HEK293T (cell line): ENCODE results near the gene VAV3.

ENCODE experiments used
- BHLHE40 ChIP-seq: fragments of 450-650 bp; IDR thresholded peaks from 2 replicates; pipeline ENCODE4 v1.6.1; 2016; ENCODE audit warnings: mild to moderate bottlenecking, moderate library complexity, borderline replicate concordance
- ELF4 ChIP-seq: fragments of 450-650 bp; IDR thresholded peaks from 2 replicates; pipeline ENCODE4 v1.6.1; 2017; ENCODE audit warnings: antibody characterized with exemption
- FOXK2 ChIP-seq: fragments of 450-650 bp; IDR thresholded peaks from 2 replicates; pipeline ENCODE4 v1.6.1; 2016; ENCODE audit warnings: mild to moderate bottlenecking
- FOXM1 ChIP-seq: fragments of 450-650 bp; IDR thresholded peaks from 2 replicates; pipeline ENCODE4 v1.6.1; 2017; ENCODE audit warnings: mild to moderate bottlenecking, borderline replicate concordance
- HDGF ChIP-seq: fragments of 450-650 bp; IDR thresholded peaks from 2 replicates; pipeline ENCODE4 v1.6.1; 2017; ENCODE audit warnings: antibody characterized with exemption, borderline replicate concordance
- LEF1 ChIP-seq: fragments of 450-650 bp; IDR thresholded peaks from 2 replicates; pipeline ENCODE4 v1.6.1; 2017; ENCODE audit warnings: mild to moderate bottlenecking, borderline replicate concordance
- NFRKB ChIP-seq: fragments of 450-650 bp; IDR thresholded peaks from 2 replicates; pipeline ENCODE4 v1.6.1; 2016; ENCODE audit warnings: mild to moderate bottlenecking, moderate library complexity
- SP1 ChIP-seq: fragments of 450-650 bp; IDR thresholded peaks from 2 replicates; pipeline ENCODE4 v1.6.1; 2017
- SUZ12 ChIP-seq: fragments of 450-650 bp; IDR thresholded peaks from 2 replicates; pipeline ENCODE4 v1.6.1; 2016; ENCODE audit warnings: mild to moderate bottlenecking
- TARDBP ChIP-seq: fragments of 450-650 bp; IDR thresholded peaks from 2 replicates; pipeline ENCODE4 v1.6.1; 2016
- TF ChIP-seq, protein P1 (sequence below): fragments of 450-650 bp; IDR thresholded peaks from 2 replicates; pipeline ENCODE4 v1.6.1; 2016

DNA sequence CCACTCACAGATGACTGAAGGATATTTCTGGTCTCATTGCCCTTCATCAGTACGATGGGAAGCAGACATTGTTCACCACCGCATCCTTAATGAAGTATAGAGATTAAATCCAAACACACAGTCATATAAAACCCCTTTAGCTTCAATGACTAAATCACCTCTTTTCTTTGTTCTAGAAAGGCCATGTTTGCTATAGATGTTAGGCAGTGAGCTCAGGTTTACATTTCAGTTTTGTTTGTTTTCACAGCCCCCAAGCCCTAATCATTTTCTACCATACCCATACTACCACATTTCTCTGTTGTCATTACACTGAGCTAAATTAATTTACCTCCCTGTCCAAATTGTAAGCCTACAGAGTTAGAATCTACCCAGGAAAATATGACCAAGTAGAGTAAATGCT is 439.0 kb downstream of the VAV3 start:
- TF ChIP-seq BHLHE40: no peak
- TF ChIP-seq SP1: no peak
- no peak for TF ChIP-seq ELF4
- TF ChIP-seq HDGF: no peak
- no peak for TF ChIP-seq FOXM1
- TF ChIP-seq, protein P1, sequence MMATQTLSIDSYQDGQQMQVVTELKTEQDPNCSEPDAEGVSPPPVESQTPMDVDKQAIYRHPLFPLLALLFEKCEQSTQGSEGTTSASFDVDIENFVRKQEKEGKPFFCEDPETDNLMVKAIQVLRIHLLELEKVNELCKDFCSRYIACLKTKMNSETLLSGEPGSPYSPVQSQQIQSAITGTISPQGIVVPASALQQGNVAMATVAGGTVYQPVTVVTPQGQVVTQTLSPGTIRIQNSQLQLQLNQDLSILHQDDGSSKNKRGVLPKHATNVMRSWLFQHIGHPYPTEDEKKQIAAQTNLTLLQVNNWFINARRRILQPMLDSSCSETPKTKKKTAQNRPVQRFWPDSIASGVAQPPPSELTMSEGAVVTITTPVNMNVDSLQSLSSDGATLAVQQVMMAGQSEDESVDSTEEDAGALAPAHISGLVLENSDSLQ: no peak
- TF ChIP-seq LEF1: no peak
- no peak for TF ChIP-seq NFRKB
- no peak for TF ChIP-seq TARDBP
- no peak for TF ChIP-seq SUZ12
- no peak for TF ChIP-seq FOXK2
